ENCODE data around the gene TLR9. TPM values are rescaled to one million over a fixed set of nuclear protein-coding genes. Genes with fewer than 3 reads are reported as not detected.

Gene TLR9
- polyA plus RNA-seq, 1 of the 3 experiments (the other 2 are of a cell fraction), result 0.12 TPM

DNA sequence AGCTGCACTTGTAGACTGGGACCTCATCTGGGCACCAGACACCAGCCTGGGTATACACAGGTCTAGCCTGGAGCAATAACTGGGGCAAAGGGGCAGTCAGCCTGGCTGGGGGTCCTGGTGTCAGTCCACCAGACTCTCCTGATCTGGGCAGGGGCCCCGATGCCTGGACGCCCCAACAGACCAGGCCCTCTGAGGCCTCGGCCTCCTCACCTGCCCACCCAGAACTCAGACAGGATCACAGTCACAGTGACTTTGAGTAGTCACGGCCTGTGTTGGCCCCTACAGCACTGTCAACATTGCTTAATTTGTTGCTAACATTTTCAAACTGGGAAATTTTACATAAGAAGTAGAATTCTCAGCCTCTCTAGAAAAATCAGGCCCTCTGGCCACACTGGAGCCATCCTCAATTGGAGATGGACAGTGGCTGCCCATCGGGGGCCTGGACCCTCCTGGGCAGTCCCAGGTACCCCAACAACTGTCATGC lies 7.7 kb upstream of the TLR9 start:
- Histone ChIP-seq H3K4me1 (ENCODE audit: control insufficient read depth in 1 of 2, insufficient read depth in 2 of 2, low read depth in 1 of 2, low read length in 1 of 2) (peaks cover 8 to 30% of the 10 kb centered on the region in 2 experiments; a peak in 3 of 4 replicates), H2AFZ (ENCODE audit: low read depth) (no peak overlapping the region), H3K9ac (no peak overlapping the region), H3K79me2 (ENCODE audit: insufficient read depth) (peaks cover 63% of the 10 kb centered on the region), H3K9me2 (no peaks in the 10 kb centered on the region), H4K20me1 (ENCODE audit: insufficient read depth) (peaks cover 23% of the 10 kb centered on the region), H3K4me3 (ENCODE audit: low read depth in 2 of 2, low read length in 1 of 2) (no peak overlapping the region), H3K27me3 (ENCODE audit: insufficient read depth) (no peaks in the 10 kb centered on the region), H3K36me3 (replicated peaks in 1 of 2; ENCODE audit: control insufficient read depth in 1 of 2, insufficient read depth in 2 of 2, low read length in 1 of 2) (peaks cover 16 to 42% of the 10 kb centered on the region in 2 experiments), H3K27ac (ENCODE audit: low read depth in 2 of 2, low read length in 1 of 2) (peak overlapping the region in 1 of 2 experiments; percentile 51; a peak in 1 of 4 replicates), H3F3A (replicated peaks; ENCODE audit: insufficient read depth) (peaks cover 9% of the 10 kb centered on the region), H3K4me2 (no peak overlapping the region), H3K9me3 (no peaks in the 10 kb centered on the region)
- WGBS (ENCODE audit: low lambda C conversion rate), result 92% methylated on average over 2 of the region's 5 CpGs
- TF ChIP-seq GABPA (IDR thresholded peaks at IDR 0.05; ENCODE audit: low read depth) (no peak), GATA2 (CRISPR knock-in tag; IDR thresholded peaks at IDR 0.05) (no peak), YY1 (IDR thresholded peaks at IDR 0.05; ENCODE audit: low read depth) (no peak)
- TF ChIP-seq, protein P1, sequence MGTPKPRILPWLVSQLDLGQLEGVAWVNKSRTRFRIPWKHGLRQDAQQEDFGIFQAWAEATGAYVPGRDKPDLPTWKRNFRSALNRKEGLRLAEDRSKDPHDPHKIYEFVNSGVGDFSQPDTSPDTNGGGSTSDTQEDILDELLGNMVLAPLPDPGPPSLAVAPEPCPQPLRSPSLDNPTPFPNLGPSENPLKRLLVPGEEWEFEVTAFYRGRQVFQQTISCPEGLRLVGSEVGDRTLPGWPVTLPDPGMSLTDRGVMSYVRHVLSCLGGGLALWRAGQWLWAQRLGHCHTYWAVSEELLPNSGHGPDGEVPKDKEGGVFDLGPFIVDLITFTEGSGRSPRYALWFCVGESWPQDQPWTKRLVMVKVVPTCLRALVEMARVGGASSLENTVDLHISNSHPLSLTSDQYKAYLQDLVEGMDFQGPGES (IDR thresholded peaks at IDR 0.05; ENCODE audit: low read depth, low read length), result no peak
- TF ChIP-seq, protein P2, sequence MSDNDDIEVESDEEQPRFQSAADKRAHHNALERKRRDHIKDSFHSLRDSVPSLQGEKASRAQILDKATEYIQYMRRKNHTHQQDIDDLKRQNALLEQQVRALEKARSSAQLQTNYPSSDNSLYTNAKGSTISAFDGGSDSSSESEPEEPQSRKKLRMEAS (IDR thresholded peaks at IDR 0.05; ENCODE audit: low read depth), result no peak
- DNase-seq, result no peak
- ChIA-PET CTCF (interaction anchor here (1.2 to 11.8 kb wide), 9 partner anchors 10 to 114 kb away, joined by 3 to 257 read pairs (median 5); partner anchors contain the start of genes TLR9 and WDR82), POLR2A (no interaction called here)

DNA sequence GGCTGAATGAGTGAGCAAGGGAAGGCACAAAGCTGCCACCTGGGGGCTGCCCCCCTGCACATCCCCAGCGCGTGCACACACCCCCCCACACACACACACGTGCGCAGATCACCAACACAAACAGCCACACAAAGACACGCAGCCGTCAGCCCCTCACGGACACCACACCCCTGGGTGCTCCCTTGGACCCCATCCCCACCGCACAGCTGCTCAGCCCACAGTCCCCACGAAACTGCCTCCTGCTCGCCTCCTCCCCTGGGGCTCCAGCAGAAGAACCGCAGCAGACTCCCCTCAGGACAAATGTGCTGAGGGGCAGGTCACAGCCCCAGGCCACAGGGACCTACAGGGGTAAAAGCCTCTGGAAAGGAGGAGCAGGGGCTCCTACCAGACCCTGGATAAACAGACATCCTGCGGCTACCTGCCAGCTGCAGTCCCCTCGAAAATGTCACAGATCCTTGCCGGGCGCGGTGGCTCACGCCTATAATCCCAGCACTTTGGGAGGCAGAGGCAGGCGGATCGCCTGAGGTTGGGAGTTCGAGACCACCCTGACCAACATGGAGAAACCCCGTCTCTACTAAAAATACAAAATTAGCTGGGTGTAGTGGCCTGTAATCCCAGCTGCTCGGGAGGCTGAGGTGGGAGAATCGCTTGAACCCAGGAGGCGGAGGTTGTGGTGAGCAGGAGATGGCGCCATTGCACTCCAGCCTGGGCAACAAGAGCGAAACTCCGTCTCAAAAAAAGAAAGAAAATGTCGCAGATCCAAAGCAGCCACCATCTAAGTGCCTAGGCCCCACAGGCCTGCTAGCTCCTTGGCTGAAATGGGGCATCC lies 7.0 kb upstream of the TLR9 start:
- Histone ChIP-seq H2AFZ (ENCODE audit: low read depth) (no peak overlapping the region), H3K79me2 (ENCODE audit: insufficient read depth) (peaks cover 57% of the 10 kb centered on the region), H4K20me1 (ENCODE audit: insufficient read depth) (peaks cover 23% of the 10 kb centered on the region), H3K9me3 (no peaks in the 10 kb centered on the region), H3K9me2 (no peaks in the 10 kb centered on the region), H3K4me3 (ENCODE audit: low read depth in 2 of 2, low read length in 1 of 2) (no peak overlapping the region), H3K36me3 (replicated peaks in 1 of 2; ENCODE audit: control insufficient read depth in 1 of 2, insufficient read depth in 2 of 2, low read length in 1 of 2) (peaks cover 16 to 42% of the 10 kb centered on the region in 2 experiments), H3F3A (replicated peaks; ENCODE audit: insufficient read depth) (peaks cover 4% of the 10 kb centered on the region), H3K27me3 (ENCODE audit: insufficient read depth) (no peaks in the 10 kb centered on the region), H3K9ac (no peak overlapping the region), H3K4me2 (no peak overlapping the region), H3K4me1 (ENCODE audit: control insufficient read depth in 1 of 2, insufficient read depth in 2 of 2, low read depth in 1 of 2, low read length in 1 of 2) (peaks cover 8 to 23% of the 10 kb centered on the region in 2 experiments; a peak in 3 of 4 replicates), H3K27ac (ENCODE audit: low read depth in 2 of 2, low read length in 1 of 2) (peak overlapping the region in 1 of 2 experiments; percentile 51; a peak in 1 of 4 replicates)
- CTCF ChIA-PET, result interaction anchor here (0.7 to 11.8 kb wide), 21 partner anchors 9 to 228 kb away, joined by 3 to 257 read pairs (median 5); partner anchors contain the start of genes TLR9 and WDR82
- no peak for DNase-seq
- POLR2A ChIA-PET, result no interaction called here
- 94% methylated on average over 26 of the region's 28 CpGs for WGBS (ENCODE audit: low lambda C conversion rate)
- TF ChIP-seq FOSL2 (IDR thresholded peaks at IDR 0.05; ENCODE audit: borderline replicate concordance, low read depth), result no peak
- TF ChIP-seq RAD21 (IDR thresholded peaks at IDR 0.05; ENCODE audit: low read length), result peak; percentile 52
- TF ChIP-seq, protein P3, sequence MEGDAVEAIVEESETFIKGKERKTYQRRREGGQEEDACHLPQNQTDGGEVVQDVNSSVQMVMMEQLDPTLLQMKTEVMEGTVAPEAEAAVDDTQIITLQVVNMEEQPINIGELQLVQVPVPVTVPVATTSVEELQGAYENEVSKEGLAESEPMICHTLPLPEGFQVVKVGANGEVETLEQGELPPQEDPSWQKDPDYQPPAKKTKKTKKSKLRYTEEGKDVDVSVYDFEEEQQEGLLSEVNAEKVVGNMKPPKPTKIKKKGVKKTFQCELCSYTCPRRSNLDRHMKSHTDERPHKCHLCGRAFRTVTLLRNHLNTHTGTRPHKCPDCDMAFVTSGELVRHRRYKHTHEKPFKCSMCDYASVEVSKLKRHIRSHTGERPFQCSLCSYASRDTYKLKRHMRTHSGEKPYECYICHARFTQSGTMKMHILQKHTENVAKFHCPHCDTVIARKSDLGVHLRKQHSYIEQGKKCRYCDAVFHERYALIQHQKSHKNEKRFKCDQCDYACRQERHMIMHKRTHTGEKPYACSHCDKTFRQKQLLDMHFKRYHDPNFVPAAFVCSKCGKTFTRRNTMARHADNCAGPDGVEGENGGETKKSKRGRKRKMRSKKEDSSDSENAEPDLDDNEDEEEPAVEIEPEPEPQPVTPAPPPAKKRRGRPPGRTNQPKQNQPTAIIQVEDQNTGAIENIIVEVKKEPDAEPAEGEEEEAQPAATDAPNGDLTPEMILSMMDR (IDR thresholded peaks at IDR 0.05), result peak; percentile 29
